SK-N-MC (cell line): ENCODE results near the gene GDPD3.

Experiments used
- EZH2 ChIP-seq: fragments of 200-600 bp; sonication (generic); IDR thresholded peaks from one replicate; pipeline ENCODE4 v1.6.1; 2017; ENCODE audit warnings: antibody characterized with exemption
- POLR2AphosphoS5 ChIP-seq: IDR thresholded peaks from 2 replicates; pipeline ENCODE4 v1.6.1; 2012; ENCODE audit warnings: mild to moderate bottlenecking, low read depth, low read length, borderline replicate concordance

GRCh38 chr16:30079480-30079879, 33.9 kb downstream of the GDPD3 start:
- TF ChIP-seq EZH2 (no peak), POLR2AphosphoS5 (no peak)
